B cell (primary cell): ENCODE results near the gene BARX1. TPM values are rescaled to one million over a fixed set of nuclear protein-coding genes. Genes with fewer than 3 reads are reported as not detected.
A peak's percentile ranks its signal among the peaks of the same experiment; 100 is the strongest.

Source experiments
- ATAC-seq: fragments of 200-7000 bp; cut with Tn5 transposase; one replicate; pipeline ENCODE4 v1.10.0; 2021; ENCODE audit warnings: low read depth, mild to moderate bottlenecking, moderate number of reproducible peaks, moderate library complexity
- CTCF ChIA-PET: fragments of 350-600 bp; sonication (Branson Sonifier 250); formaldehyde crosslinking; loops from one replicate; lab custom pipeline; 2021; ENCODE audit warnings: antibody characterized with exemption, inconsistent platforms; lab: Charles Lee
- POLR2A ChIA-PET: fragments of 350-600 bp; sonication (Branson Sonifier 250); formaldehyde crosslinking; loops from one replicate; lab custom pipeline; 2021; ENCODE audit warnings: antibody characterized with exemption; lab: Charles Lee
- DNase-seq: peaks from one replicate; pipeline ENCODE4 v3.0.0; 2013
- H2AFZ ChIP-seq: 2 replicates; pipeline ENCODE4 v1.6.1; 2012; ENCODE audit warnings: mild to moderate bottlenecking, low read depth, low read length; ENCODE audit not compliant: insufficient read depth, poor library complexity, severe bottlenecking
- H3K27ac ChIP-seq, 2 donors: 1 replicate in 1 of 2; 2 replicates in 1 of 2; pipeline ENCODE4 v1.5.1; 2012 to 2013; ENCODE audit warnings: low read length in 2 of 2, mild to moderate bottlenecking in 2 of 2, moderate library complexity in 1 of 2
- H3K27me3 ChIP-seq, 4 experiments: fragments of 200-600 bp in 1 of 4; sonication (generic) in 1 of 4; replicated peaks in 1 of 4; 1 replicate in 2 of 4; 2 replicates in 2 of 4; pipeline versions ENCODE4 v1.6.1 to v1.7.0; 2013 to 2016; ENCODE audit warnings: low read length in 3 of 4, mild to moderate bottlenecking in 2 of 4, mixed read lengths in 1 of 4, moderate library complexity in 1 of 4; ENCODE audit not compliant: insufficient read depth in 4 of 4, control insufficient read depth in 3 of 4; ENCODE audit errors: control extremely low read depth in 1 of 4
- H3K36me3 ChIP-seq, 2 experiments: replicated peaks in 1 of 2; 1 replicate in 1 of 2; 2 replicates in 1 of 2; pipeline versions ENCODE4 v1.6.1 to v1.7.1; 2013; ENCODE audit warnings: low read length in 1 of 2; ENCODE audit not compliant: insufficient read depth in 2 of 2, control insufficient read depth in 1 of 2; ENCODE audit errors: control extremely low read depth in 1 of 2, extremely low read depth in 1 of 2
- H3K4me1 ChIP-seq, 2 donors: fragments of 200-600 bp in 1 of 2; sonication (generic) in 1 of 2; 1 replicate in 1 of 2; 2 replicates in 1 of 2; pipeline versions ENCODE4 v1.5.1 to v1.6.1; 2013 to 2017; ENCODE audit warnings: low read length in 2 of 2; ENCODE audit not compliant: control insufficient read depth in 2 of 2, insufficient read depth in 2 of 2
- H3K4me2 ChIP-seq: replicated peaks from 2 replicates; pipeline ENCODE3; 2012; ENCODE audit warnings: mild to moderate bottlenecking, low read depth, low read length; ENCODE audit not compliant: poor library complexity, severe bottlenecking
- H3K4me3 ChIP-seq, 5 experiments: fragments of 200-600 bp in 1 of 5; sonication (generic) in 1 of 5; 1 replicate in 3 of 5; 2 replicates in 2 of 5; pipeline versions ENCODE4 v1.5.1 to v1.7.0; 2011 to 2016; ENCODE audit warnings: low read length in 4 of 5, mild to moderate bottlenecking in 4 of 5, low read depth in 2 of 5, control low read depth in 1 of 5, moderate library complexity in 1 of 5; ENCODE audit not compliant: insufficient read depth in 1 of 5; ENCODE audit errors: control extremely low read depth in 1 of 5, extremely low read depth in 1 of 5
- H3K79me2 ChIP-seq: fragments of 200-600 bp; sonication (generic); one replicate; pipeline ENCODE4 v1.6.0; 2016; ENCODE audit warnings: low read length; ENCODE audit not compliant: control insufficient read depth, insufficient read depth
- H3K9ac ChIP-seq: fragments of 200-600 bp; sonication (generic); 2 replicates; pipeline ENCODE4 v1.6.1; 2017; ENCODE audit warnings: mild to moderate bottlenecking, low read length, moderate library complexity
- H3K9me3 ChIP-seq, 3 donors: one replicate each; pipeline versions ENCODE4 v1.6.1 to v1.7.1; 2013; ENCODE audit warnings: low read length in 2 of 3; ENCODE audit not compliant: control insufficient read depth in 2 of 3, insufficient read depth in 1 of 3; ENCODE audit errors: control extremely low read depth in 1 of 3
- H4K20me1 ChIP-seq: 2 replicates; pipeline ENCODE4 v1.6.0; 2012; ENCODE audit warnings: mild to moderate bottlenecking, low read length; ENCODE audit not compliant: insufficient read depth, control insufficient read depth, poor library complexity, severe bottlenecking
- H3K27ac Mint-ChIP-seq: one replicate; pipeline ENCODE4 v1.8.0; 2021; ENCODE audit warnings: mixed read lengths
- H3K27me3 Mint-ChIP-seq: one replicate; pipeline ENCODE4 v1.8.0; 2021; ENCODE audit warnings: mixed read lengths
- H3K4me1 Mint-ChIP-seq: one replicate; pipeline ENCODE4 v1.8.0; 2021; ENCODE audit warnings: mixed read lengths
- H3K4me3 Mint-ChIP-seq: one replicate; pipeline ENCODE4 v1.8.0; 2021; ENCODE audit warnings: mixed read lengths
- H3K9me3 Mint-ChIP-seq: one replicate; pipeline ENCODE4 v1.8.0; 2022; ENCODE audit warnings: mixed read lengths; ENCODE audit not compliant: insufficient read depth
- EZH2 ChIP-seq: IDR thresholded peaks from 2 replicates; pipeline ENCODE4 v1.6.1; 2012; ENCODE audit warnings: borderline replicate concordance, low read depth, mild to moderate bottlenecking, moderate library complexity, low read length; ENCODE audit not compliant: insufficient read depth, poor library complexity, severe bottlenecking
- WGBS: methylation state at CpG from one replicate; pipeline ENCODE4 v1.1.5; 2013; ENCODE audit warnings: missing lambda C conversion rate; ENCODE audit not compliant: insufficient coverage; 5-methylcytosine and 5-hydroxymethylcytosine counted together
- intact Hi-C: fragments of 100-400 bp; cut with micrococcal nuclease; formaldehyde crosslinking; loops from one replicate; pipeline ENCODE4 v1.10.0; 2022
- polyA plus RNA-seq: library from polyadenylated mRNA; depleted of rRNA; stranded (reverse); fragments of >200 nt; gene quantifications from 2 replicates; pipeline ENCODE4 v1.2.3, GENCODE V29; 2012
- total RNA-seq, 2 donors: library from RNA; stranded (reverse); fragments of 120-200 nt in 1 of 2; gene quantifications; 1 replicate in 1 of 2; 2 replicates in 1 of 2; pipeline versions ENCODE4 v1.2.3 to v1.2.4, GENCODE V29; 2013 to 2022
- TF ChIP-seq, protein P1 (sequence below): fragments of 200-600 bp; IDR thresholded peaks from one replicate; pipeline ENCODE4 v1.8.0; 2022; ENCODE audit warnings: antibody characterized with exemption, mild to moderate bottlenecking

BARX1 gene
- total and polyA plus RNA-seq, 2 donors (not counting 1 experiment from before 2014, with no cell fraction given) = not detected

DNA sequence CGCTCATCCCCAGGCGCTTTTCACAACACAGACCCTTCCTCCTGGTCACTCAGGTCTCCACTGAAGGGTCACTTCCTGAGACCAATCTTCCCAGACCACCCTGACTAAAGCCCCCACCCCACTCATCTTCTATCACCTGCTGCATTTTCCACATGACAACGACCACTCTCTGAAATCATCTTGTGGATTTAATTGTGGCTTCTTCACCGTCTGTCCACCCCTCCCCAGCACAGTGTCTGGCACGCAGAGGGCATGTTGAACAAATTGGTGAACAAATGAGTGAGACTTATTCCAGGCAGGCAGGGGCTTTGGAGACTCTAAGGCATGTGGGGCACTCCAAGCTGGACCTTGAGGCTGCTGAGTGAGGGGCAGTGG is 8.8 kb downstream of the BARX1 start:
- WGBS = 3% methylated on average over 5 of the region's 5 CpGs
- H3K27ac Mint-ChIP-seq = no peak overlapping the region
- no peaks in the 10 kb centered on the region for H3K9me3 Mint-ChIP-seq
- intact Hi-C loops = no loop called here
- peaks cover 0 to 39% (median 0%) of the 10 kb centered on the region in 3 donors for H3K9me3 ChIP-seq
- ChIA-PET CTCF (interaction anchor here (2.1 kb wide), 1 partner anchor 17 kb away, joined by 6 read pairs; no protein-coding TSS in a partner anchor), POLR2A (no interaction called here)
- H3K36me3 ChIP-seq = no peaks in the 10 kb centered on the region
- ATAC-seq (no peak), DNase-seq (peak; percentile 15)
- peak overlapping the region; percentile 55 for H3K4me3 Mint-ChIP-seq
- no peak overlapping the region for H3K27ac ChIP-seq
- H3K27me3 Mint-ChIP-seq = peaks cover 81% of the 10 kb centered on the region
- TF ChIP-seq, protein P1, sequence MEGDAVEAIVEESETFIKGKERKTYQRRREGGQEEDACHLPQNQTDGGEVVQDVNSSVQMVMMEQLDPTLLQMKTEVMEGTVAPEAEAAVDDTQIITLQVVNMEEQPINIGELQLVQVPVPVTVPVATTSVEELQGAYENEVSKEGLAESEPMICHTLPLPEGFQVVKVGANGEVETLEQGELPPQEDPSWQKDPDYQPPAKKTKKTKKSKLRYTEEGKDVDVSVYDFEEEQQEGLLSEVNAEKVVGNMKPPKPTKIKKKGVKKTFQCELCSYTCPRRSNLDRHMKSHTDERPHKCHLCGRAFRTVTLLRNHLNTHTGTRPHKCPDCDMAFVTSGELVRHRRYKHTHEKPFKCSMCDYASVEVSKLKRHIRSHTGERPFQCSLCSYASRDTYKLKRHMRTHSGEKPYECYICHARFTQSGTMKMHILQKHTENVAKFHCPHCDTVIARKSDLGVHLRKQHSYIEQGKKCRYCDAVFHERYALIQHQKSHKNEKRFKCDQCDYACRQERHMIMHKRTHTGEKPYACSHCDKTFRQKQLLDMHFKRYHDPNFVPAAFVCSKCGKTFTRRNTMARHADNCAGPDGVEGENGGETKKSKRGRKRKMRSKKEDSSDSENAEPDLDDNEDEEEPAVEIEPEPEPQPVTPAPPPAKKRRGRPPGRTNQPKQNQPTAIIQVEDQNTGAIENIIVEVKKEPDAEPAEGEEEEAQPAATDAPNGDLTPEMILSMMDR = no peak
- TF ChIP-seq EZH2 = no peak
- H3K4me2 ChIP-seq = peak overlapping the region; percentile 79
- no peaks in the 10 kb centered on the region for H4K20me1 ChIP-seq
- peaks cover 0 to 95% (median 59%) of the 10 kb centered on the region in 4 experiments for H3K27me3 ChIP-seq
- H3K9ac ChIP-seq = peak overlapping the region; percentile 58
- H3K79me2 ChIP-seq = no peaks in the 10 kb centered on the region
- no peak overlapping the region for H2AFZ ChIP-seq
- H3K4me1 ChIP-seq = peaks cover 29 to 42% of the 10 kb centered on the region in 2 donors
- H3K4me1 Mint-ChIP-seq = peaks cover 34% of the 10 kb centered on the region
- H3K4me3 ChIP-seq = no peak overlapping the region

DNA sequence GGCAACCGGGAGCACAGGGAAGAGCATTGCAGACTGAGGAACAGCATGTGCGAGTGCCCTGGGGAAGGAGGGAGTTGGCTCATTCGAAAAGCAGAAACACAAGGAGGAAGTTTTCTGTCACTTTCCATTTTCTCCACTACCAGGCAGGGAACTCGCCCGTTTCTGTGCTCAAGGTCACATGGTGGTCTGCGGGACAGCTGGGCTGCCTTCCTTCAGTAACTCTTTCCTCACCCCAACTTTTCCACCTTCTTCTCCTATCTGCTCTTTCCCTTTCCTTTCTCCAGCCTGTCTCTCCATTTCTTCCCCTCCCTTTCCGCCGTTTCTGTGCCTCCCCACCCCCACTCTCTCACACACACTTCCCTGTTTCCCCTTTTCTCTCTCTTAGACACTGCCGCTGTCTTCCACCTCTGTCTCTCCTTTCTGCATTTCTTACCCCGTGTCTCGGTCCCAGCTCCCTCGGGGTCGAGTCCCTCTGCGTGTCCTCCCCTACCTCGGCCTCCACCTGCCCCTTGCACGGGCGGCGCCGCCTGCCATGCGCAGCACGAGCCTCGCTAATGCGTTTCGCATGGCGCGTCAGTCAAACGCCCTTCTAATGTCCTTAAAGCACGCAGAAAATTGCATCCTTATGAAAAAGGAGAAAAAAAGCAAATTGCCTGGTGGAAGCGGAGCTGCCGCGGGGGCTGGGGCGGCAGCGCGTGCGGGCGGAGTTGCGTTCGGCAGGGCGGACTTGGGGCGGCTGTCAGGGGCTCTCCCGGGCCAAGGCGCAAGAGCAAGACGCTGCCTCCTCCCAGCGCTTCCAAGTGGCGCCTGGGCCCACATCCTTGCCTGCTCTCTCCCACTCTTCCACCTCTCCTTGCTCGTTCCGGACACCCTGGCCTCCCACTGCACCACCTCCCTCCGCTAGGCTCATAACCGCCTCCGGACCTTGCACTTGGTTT is 9.5 kb downstream of the BARX1 start:
- CTCF ChIA-PET = no interaction called here
- H3K79me2 ChIP-seq = no peaks in the 10 kb centered on the region
- H3K4me1 ChIP-seq = peaks cover 23 to 35% of the 10 kb centered on the region in 2 donors
- no peak for TF ChIP-seq EZH2
- TF ChIP-seq, protein P1 = no peak
- POLR2A ChIA-PET = no interaction called here
- no peaks in the 10 kb centered on the region for H3K36me3 ChIP-seq
- peak overlapping the region; percentile 58 for H3K9ac ChIP-seq
- no peaks in the 10 kb centered on the region for H4K20me1 ChIP-seq
- intact Hi-C loops = no loop called here
- H2AFZ ChIP-seq = peak overlapping the region; percentile 66
- H3K4me3 ChIP-seq = peak overlapping the region; percentile 1 to 52 (median 35)
- DNase-seq = peak; percentile 35
- peaks cover 0 to 90% (median 55%) of the 10 kb centered on the region in 4 experiments for H3K27me3 ChIP-seq
- 5% methylated on average over 48 of the region's 50 CpGs for WGBS
- H3K9me3 ChIP-seq = peaks cover 0 to 36% (median 0%) of the 10 kb centered on the region in 3 donors
- Mint-ChIP-seq H3K27me3 (peaks cover 79% of the 10 kb centered on the region), H3K9me3 (no peaks in the 10 kb centered on the region), H3K4me1 (peaks cover 28% of the 10 kb centered on the region), H3K27ac (no peak overlapping the region), H3K4me3 (peak overlapping the region; percentile 80)
- H3K4me2 ChIP-seq = peak overlapping the region; percentile 79
- no peak overlapping the region for H3K27ac ChIP-seq
- no peak for ATAC-seq
